HG03025 (cell line): ENCODE measurements around the gene PLPP3.

Experiments
- ATAC-seq: cut with Tn5 transposase; IDR thresholded peaks from one replicate; pipeline ENCODE4 v1.9.1; 2021; ENCODE audit warnings: mild to moderate bottlenecking, moderate library complexity; ENCODE audit not compliant: unreplicated experiment, low FRiP score

The PLPP3 gene

DNA sequence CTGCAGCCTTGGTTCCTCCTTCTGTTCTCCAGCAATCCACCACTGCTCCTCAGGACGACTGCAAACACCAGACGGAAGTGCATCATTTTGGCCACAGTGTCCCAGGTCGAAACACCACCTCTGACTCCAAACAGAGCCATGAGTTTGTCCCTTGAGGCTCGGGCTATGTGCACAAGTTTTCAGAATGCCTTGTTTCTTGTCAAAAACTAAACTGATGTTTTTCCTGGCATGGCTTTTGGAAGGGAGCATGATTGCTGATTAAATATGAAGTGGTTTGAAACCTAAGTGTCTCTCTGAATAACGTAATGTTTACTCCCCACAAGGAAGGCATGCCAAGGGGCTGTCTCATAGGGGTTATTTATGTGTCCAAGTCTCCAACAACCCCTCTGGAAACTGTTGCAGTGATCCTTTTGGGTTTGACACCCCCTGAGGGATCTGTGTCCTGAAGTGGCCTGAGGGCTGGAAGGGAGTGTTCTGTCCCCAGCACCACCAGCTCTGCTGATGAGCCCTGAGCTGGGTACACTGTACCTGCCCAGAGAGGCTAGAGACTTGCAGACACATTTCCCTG lies 132.7 kb downstream of the PLPP3 start:
- no peak for ATAC-seq

DNA sequence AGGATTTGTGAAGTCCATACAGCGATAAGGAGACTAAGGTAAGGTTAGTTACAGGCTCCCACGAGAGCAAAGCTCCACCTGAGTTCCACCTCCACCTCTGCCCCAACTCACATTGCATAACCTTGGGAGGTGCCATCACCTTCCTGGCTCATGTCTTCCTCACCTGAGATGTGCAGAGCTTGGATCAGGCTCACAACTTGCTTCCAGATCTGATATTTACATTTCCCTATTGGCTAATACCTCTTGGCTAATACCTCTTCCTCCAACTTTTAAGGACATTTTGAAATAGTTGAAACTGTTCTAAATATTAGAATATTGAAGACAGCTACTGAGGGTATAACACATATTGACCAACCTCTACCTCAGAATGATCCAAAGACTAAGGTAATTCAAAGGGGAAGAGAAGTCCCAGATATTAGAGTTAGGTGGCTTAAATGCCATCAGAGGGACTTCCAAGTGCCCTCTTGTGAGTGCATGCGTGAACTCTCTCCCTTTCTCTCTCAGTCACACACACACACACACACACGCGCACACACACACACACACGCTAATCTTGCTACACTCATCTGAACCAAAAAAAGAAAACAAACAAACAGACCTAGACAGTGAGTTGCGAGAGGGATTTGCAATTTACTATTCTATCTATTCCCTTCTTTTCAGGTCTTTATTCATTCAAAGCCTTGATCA lies 134.3 kb downstream of the PLPP3 start:
- ATAC-seq, result no peak
